Measurements from ENCODE around the gene GPD1L.

DNA sequence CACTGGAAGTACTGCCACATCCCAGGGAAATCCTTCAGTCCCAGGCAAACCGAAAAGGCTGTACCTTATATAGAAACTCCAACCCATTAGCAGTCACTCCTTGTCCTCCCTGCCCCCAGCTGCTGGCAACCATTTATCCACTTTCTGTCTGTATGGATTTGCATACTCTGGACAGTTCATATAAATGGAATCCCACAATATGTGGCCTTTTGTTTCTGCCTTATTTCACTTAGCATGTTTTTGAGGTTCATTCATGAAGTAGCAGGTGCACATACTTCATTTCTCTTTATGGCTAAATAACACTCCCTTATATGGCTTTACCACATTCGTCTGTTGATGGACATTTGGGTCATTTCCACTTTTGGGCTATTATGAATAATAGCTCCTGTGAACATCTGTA lies 80.5 kb downstream of the GPD1L start:
- no peak for TF ChIP-seq POLR2AphosphoS5 (IDR thresholded peaks at IDR 0.05)
- TF ChIP-seq, protein P1, sequence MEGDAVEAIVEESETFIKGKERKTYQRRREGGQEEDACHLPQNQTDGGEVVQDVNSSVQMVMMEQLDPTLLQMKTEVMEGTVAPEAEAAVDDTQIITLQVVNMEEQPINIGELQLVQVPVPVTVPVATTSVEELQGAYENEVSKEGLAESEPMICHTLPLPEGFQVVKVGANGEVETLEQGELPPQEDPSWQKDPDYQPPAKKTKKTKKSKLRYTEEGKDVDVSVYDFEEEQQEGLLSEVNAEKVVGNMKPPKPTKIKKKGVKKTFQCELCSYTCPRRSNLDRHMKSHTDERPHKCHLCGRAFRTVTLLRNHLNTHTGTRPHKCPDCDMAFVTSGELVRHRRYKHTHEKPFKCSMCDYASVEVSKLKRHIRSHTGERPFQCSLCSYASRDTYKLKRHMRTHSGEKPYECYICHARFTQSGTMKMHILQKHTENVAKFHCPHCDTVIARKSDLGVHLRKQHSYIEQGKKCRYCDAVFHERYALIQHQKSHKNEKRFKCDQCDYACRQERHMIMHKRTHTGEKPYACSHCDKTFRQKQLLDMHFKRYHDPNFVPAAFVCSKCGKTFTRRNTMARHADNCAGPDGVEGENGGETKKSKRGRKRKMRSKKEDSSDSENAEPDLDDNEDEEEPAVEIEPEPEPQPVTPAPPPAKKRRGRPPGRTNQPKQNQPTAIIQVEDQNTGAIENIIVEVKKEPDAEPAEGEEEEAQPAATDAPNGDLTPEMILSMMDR (IDR thresholded peaks at IDR 0.05), result no peak
- no peak for TF ChIP-seq POLR2A (IDR thresholded peaks at IDR 0.05)
